BE2C (cell line): ENCODE results near the gene MAP3K7.

Source experiments
- DNase-seq: peaks from one replicate; pipeline ENCODE4 v3.0.0-alpha.2; 2020
- H3K27me3 ChIP-seq: fragments of 250-450 bp; sonication (Bioruptor Pico); 2 replicates; pipeline ENCODE4 v1.5.1; 2020; ENCODE audit warnings: mild to moderate bottlenecking
- H3K36me3 ChIP-seq: fragments of 250-450 bp; sonication (Bioruptor Pico); 2 replicates; pipeline ENCODE4 v1.5.1; 2020; ENCODE audit warnings: mild to moderate bottlenecking
- H3K4me1 ChIP-seq: fragments of 250-450 bp; sonication (Bioruptor Pico); 2 replicates; pipeline ENCODE4 v1.5.1; 2020
- H3K4me3 ChIP-seq: 2 replicates; pipeline ENCODE4 v1.5.1; 2011; ENCODE audit warnings: low read depth, low read length
- H3K9me3 ChIP-seq: fragments of 250-450 bp; sonication (Bioruptor Pico); 2 replicates; pipeline ENCODE4 v1.5.1; 2020
- TF ChIP-seq, protein P1 (sequence below): IDR thresholded peaks from 2 replicates; pipeline ENCODE4 v1.5.1; 2012; ENCODE audit warnings: mild to moderate bottlenecking, low read depth, low read length

The MAP3K7 gene

DNA sequence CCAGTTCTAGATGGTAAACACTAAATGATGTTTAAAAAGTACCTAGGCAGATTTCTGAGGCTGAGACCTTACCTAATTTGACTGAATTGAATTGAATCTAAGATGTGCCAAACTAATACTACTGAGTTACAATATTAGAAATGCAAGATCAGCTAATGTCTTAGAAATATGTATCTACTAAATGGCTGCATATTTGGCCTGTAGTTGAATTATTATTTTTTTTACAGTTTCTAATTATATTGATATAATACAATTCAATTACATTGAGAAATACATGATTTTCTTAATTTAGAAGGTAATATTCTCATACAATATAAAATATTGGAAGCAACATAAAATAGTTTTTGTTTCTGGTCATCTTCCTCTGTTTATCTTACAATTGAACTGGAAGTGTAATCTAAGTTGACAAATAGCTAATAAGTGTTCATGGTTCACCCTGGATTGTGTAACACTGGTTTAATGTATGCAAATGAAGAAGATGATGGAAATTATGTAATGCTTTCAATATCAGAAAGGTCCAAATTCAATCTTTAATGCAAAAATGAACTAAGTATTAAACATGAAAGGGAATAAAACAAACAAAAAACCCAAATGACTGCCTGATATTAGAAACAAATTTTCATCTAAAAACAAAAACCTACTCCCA lies 2.9 kb downstream of the MAP3K7 start:
- TF ChIP-seq, protein P1, sequence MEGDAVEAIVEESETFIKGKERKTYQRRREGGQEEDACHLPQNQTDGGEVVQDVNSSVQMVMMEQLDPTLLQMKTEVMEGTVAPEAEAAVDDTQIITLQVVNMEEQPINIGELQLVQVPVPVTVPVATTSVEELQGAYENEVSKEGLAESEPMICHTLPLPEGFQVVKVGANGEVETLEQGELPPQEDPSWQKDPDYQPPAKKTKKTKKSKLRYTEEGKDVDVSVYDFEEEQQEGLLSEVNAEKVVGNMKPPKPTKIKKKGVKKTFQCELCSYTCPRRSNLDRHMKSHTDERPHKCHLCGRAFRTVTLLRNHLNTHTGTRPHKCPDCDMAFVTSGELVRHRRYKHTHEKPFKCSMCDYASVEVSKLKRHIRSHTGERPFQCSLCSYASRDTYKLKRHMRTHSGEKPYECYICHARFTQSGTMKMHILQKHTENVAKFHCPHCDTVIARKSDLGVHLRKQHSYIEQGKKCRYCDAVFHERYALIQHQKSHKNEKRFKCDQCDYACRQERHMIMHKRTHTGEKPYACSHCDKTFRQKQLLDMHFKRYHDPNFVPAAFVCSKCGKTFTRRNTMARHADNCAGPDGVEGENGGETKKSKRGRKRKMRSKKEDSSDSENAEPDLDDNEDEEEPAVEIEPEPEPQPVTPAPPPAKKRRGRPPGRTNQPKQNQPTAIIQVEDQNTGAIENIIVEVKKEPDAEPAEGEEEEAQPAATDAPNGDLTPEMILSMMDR = no peak
- H3K4me3 ChIP-seq = no peak overlapping the region
- no peaks in the 10 kb centered on the region for H3K27me3 ChIP-seq
- H3K4me1 ChIP-seq = no peaks in the 10 kb centered on the region
- H3K36me3 ChIP-seq = no peaks in the 10 kb centered on the region
- H3K9me3 ChIP-seq = no peaks in the 10 kb centered on the region
- DNase-seq = no peak

DNA sequence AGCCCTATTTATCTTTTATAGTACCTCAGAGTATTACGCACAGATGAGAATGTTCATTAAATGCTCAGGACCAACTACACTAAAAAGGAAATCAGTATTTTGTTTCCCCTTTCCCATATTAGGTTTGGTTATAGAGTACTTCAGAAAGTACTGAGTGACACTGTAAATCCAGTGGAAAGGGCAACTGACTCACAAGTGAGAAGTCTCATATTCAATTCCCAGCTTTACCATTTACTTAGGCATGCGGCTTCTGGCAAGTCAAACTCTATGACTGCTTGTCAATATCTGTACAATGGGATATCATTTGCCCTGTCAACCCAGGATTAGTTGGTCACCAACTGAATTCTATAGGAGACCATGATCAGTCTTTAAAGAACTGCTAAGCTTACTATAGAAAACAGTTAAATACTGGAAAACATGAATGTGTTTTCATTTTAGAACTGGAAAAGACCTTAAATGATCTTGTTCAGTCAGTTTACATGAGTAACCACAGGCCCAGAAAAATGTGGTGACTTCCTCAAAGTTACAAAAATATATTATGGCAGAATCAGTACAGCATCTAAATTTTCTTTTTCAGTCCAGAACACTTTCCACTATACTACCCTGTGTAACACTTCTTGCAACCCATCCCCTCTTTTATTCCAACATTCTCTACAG lies 3.6 kb downstream of the MAP3K7 start:
- Histone ChIP-seq H3K27me3 (no peaks in the 10 kb centered on the region), H3K9me3 (no peaks in the 10 kb centered on the region), H3K36me3 (peaks cover 2% of the 10 kb centered on the region; the same call in 1 of the 2 replicates), H3K4me1 (no peaks in the 10 kb centered on the region), H3K4me3 (no peak overlapping the region)
- TF ChIP-seq, protein P1 = no peak
- no peak for DNase-seq

DNA sequence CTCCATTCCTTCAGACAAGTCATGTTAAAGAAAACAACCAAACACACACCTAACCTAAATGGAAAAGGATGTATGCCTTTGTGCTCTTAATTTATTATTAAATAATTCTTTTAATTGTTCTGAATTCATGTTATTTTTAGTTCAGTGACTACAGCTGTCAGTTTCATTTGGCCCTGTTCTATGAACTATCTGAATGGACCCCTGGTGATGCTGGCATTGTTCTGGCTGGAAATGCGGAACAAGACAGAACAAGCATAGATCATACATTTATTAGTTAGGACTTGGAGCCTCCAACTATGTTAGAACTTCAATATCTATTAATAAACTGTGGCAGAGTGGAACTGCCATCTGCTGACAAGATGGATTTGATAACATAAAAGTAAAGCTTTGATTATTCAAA lies 5.7 kb downstream of the MAP3K7 start:
- TF ChIP-seq, protein P1 = no peak
- no peaks in the 10 kb centered on the region for H3K9me3 ChIP-seq
- H3K27me3 ChIP-seq = no peaks in the 10 kb centered on the region

DNA sequence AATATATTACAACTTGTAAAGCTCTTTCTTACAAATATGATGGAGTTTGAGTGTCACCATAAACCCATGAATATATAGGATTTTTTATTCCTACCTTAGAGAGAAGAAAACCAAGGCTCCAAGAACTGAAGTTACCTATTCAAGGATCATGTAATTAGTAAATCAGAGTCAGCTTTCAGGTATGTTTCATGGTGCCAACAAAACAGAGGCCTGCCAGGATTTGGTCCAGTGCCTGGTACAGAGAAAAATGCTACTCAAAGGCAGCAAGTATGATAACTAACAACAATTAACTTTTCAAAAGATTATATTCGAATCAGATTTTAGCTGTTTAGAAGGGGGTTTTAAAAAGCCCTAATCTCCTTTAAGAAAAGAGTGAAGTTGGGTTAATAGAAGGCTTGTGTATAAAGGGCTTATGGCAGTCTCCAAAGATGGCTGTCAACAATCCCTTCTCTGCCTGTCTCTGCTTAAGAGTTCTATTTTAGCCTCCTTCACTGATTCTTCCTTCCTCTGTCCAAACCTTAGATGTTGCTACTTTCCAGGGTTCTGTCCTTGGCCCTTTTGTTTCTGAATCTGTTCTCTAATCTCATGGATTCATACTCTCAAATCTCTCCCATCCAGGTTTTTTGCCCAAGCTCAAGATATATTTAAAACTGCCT lies 7.8 kb downstream of the MAP3K7 start:
- no peaks in the 10 kb centered on the region for H3K9me3 ChIP-seq
- H3K4me1 ChIP-seq = no peaks in the 10 kb centered on the region
- peaks cover 4% of the 10 kb centered on the region; the same call in 1 of the 2 replicates for H3K36me3 ChIP-seq
- no peaks in the 10 kb centered on the region for H3K27me3 ChIP-seq
- no peak for DNase-seq
- TF ChIP-seq, protein P1 = no peak
- no peak overlapping the region for H3K4me3 ChIP-seq

More for the DNA sequence above, 5.7 kb downstream of the MAP3K7 start:
- no peak overlapping the region for H3K4me3 ChIP-seq
- H3K36me3 ChIP-seq = peaks cover 4% of the 10 kb centered on the region; the same call in 1 of the 2 replicates
- DNase-seq = no peak
- H3K4me1 ChIP-seq = no peaks in the 10 kb centered on the region

DNA sequence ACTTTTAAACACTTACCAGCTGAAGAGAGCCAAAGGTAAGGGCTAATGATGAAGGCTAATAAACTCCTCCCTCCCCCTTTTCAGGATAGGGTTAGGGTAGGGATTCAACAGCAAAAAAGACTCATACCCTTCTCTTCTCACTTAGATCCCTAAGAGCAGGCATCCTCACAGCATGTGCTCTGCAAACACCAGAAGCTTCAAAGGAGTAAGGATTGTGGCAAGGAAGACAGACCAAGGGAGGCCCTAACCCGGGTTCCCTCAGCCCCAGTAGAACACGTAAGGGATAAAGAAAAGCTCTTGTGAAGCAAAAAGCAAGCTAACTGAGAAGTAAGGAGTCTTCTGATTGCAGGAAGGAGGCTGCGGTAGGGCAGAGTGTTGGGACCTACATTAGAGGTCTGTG lies 11.6 kb downstream of the MAP3K7 start:
- Histone ChIP-seq H3K36me3 (peaks cover 4% of the 10 kb centered on the region; the same call in 1 of the 2 replicates), H3K9me3 (no peaks in the 10 kb centered on the region), H3K4me3 (no peak overlapping the region), H3K27me3 (no peaks in the 10 kb centered on the region), H3K4me1 (no peaks in the 10 kb centered on the region)
- TF ChIP-seq, protein P1 = no peak
- DNase-seq = no peak
